GM23248 (cell line): ENCODE measurements around the gene KRTAP4-12.
"Not testable (repeated sequence)": the region's sequence is repeated elsewhere in the genome, so short reads cannot be mapped to it uniquely, and the experiment has no call there.

Experiments
- EZH2 ChIP-seq: fragments of 200-600 bp; sonication (generic); IDR thresholded peaks from 2 replicates; pipeline ENCODE4 v1.6.1; 2018; ENCODE audit warnings: antibody characterized with exemption, mild to moderate bottlenecking; ENCODE audit not compliant: insufficient read depth, poor library complexity, severe bottlenecking
- EZH2phosphoT487 ChIP-seq: fragments of 200-600 bp; sonication (generic); IDR thresholded peaks from 2 replicates; pipeline ENCODE4 v1.6.1; 2018; ENCODE audit warnings: antibody characterized with exemption, moderate library complexity, mild to moderate bottlenecking, low read depth; ENCODE audit not compliant: insufficient read depth

- not testable (repeated sequence) for TF ChIP-seq EZH2phosphoT487, EZH2
Observed at GRCh38 chr17:41108728-41109386, 15.1 kb downstream of the KRTAP4-12 start.
